WTC11 (cell line): ENCODE data around the gene RAPGEF1. TPM values are rescaled to one million over a fixed set of nuclear protein-coding genes. Genes with fewer than 3 reads are reported as not detected.
"Not testable (repeated sequence)": the region's sequence is repeated elsewhere in the genome, so short reads cannot be mapped to it uniquely, and the experiment has no call there.

Source experiments
- ATAC-seq: fragments of 200-7000 bp; cut with Tn5 transposase; 2 replicates; pipeline ENCODE4 v1.10.0; 2021; ENCODE audit warnings: mild to moderate bottlenecking, moderate library complexity
- CTCF ChIA-PET: fragments of 300-600 bp; sonication (Branson Sonifier 250); formaldehyde crosslinking; loops from one replicate; lab custom pipeline; 2021; ENCODE audit warnings: antibody characterized with exemption; lab: Charles Lee
- POLR2A ChIA-PET: fragments of 350-600 bp; sonication (Branson Sonifier 250); formaldehyde crosslinking; loops from one replicate; lab custom pipeline; 2021; ENCODE audit warnings: antibody characterized with exemption; lab: Charles Lee
- DNase-seq: peaks from one replicate; pipeline ENCODE4 v3.0.0; 2021; ENCODE audit warnings: low spot score
- H3K27ac Mint-ChIP-seq: 2 replicates; pipeline ENCODE4 v1.8.0; 2021; ENCODE audit warnings: mixed read lengths
- H3K27me3 Mint-ChIP-seq: 2 replicates; pipeline ENCODE4 v1.8.0; 2021; ENCODE audit warnings: low read depth, mild to moderate bottlenecking, moderate library complexity, mixed read lengths
- H3K36me3 Mint-ChIP-seq: 2 replicates; pipeline ENCODE4 v1.8.0; 2021; ENCODE audit warnings: mixed read lengths
- H3K4me1 Mint-ChIP-seq: 2 replicates; pipeline ENCODE4 v1.8.0; 2022; ENCODE audit warnings: mixed read lengths
- H3K4me3 Mint-ChIP-seq: 2 replicates; pipeline ENCODE4 v1.8.0; 2021; ENCODE audit warnings: mild to moderate bottlenecking, moderate library complexity, mixed read lengths
- H3K9me3 Mint-ChIP-seq: 2 replicates; pipeline ENCODE4 v1.8.0; 2021; ENCODE audit warnings: mixed read lengths
- ATF1 ChIP-seq: sonication (generic); formaldehyde crosslinking; IDR thresholded peaks from 2 replicates; pipeline ENCODE4 v1.8.1; 2023; ENCODE audit warnings: mild to moderate bottlenecking, moderate library complexity, missing genetic modification reagents
- EMX1 ChIP-seq: fragments of 250-450 bp; sonication (Bioruptor Pico); IDR thresholded peaks from 2 replicates; pipeline ENCODE4 v1.8.0; 2021; ENCODE audit warnings: mild to moderate bottlenecking
- ESRRA ChIP-seq: sonication (generic); formaldehyde crosslinking; IDR thresholded peaks from 2 replicates; pipeline ENCODE4 v1.8.1; 2022; ENCODE audit warnings: mild to moderate bottlenecking, missing genetic modification reagents, borderline replicate concordance
- FOXK1 ChIP-seq: sonication (generic); formaldehyde crosslinking; IDR thresholded peaks from 2 replicates; pipeline ENCODE4 v1.8.0; 2022; ENCODE audit warnings: mild to moderate bottlenecking, moderate library complexity, missing genetic modification reagents
- IRF2 ChIP-seq: sonication (generic); formaldehyde crosslinking; IDR thresholded peaks from 2 replicates; pipeline ENCODE4 v1.8.0; 2022; ENCODE audit warnings: low read depth, missing genetic modification reagents, borderline replicate concordance
- KAT7 ChIP-seq: sonication (generic); formaldehyde crosslinking; IDR thresholded peaks from 2 replicates; pipeline ENCODE4 v1.8.1; 2023; ENCODE audit warnings: missing genetic modification reagents, mild to moderate bottlenecking, borderline replicate concordance
- MXD4 ChIP-seq: fragments of 250-450 bp; sonication (Bioruptor Pico); IDR thresholded peaks from 2 replicates; pipeline ENCODE4 v1.8.0; 2021; ENCODE audit warnings: mild to moderate bottlenecking, moderate library complexity, borderline replicate concordance
- PRRX2 ChIP-seq: fragments of 250-450 bp; sonication (Bioruptor Pico); IDR thresholded peaks from 2 replicates; pipeline ENCODE4 v1.8.0; 2021; ENCODE audit warnings: mild to moderate bottlenecking
- RELA ChIP-seq: sonication (generic); formaldehyde crosslinking; IDR thresholded peaks from 2 replicates; pipeline ENCODE4 v1.8.1; 2022; ENCODE audit warnings: missing genetic modification reagents, mild to moderate bottlenecking, borderline replicate concordance
- RORB ChIP-seq: fragments of 250-450 bp; sonication (Bioruptor Pico); IDR thresholded peaks from 2 replicates; pipeline ENCODE4 v1.9.0; 2021; ENCODE audit warnings: mild to moderate bottlenecking
- total RNA-seq: library from RNA; stranded (reverse); gene quantifications from 3 replicates; pipeline ENCODE4 v1.2.3, GENCODE V29; 2021
- TF ChIP-seq, protein P1 (sequence below): sonication (generic); formaldehyde crosslinking; IDR thresholded peaks from 2 replicates; pipeline ENCODE4 v1.8.1; 2022; ENCODE audit warnings: low read depth, mild to moderate bottlenecking, moderate library complexity, missing genetic modification reagents, borderline replicate concordance
- TF ChIP-seq, protein P2 (sequence below): sonication (generic); formaldehyde crosslinking; IDR thresholded peaks from 2 replicates; pipeline ENCODE4 v1.8.1; 2022; ENCODE audit warnings: missing genetic modification reagents, borderline replicate concordance
- TF ChIP-seq, protein P3 (sequence below): sonication (generic); formaldehyde crosslinking; conservative IDR thresholded peaks from 2 replicates; pipeline ENCODE4 v1.8.1; 2022; ENCODE audit warnings: mild to moderate bottlenecking, missing genetic modification reagents
- TF ChIP-seq, protein P4 (sequence below): fragments of 250-450 bp; sonication (Bioruptor Pico); IDR thresholded peaks from 2 replicates; pipeline ENCODE4 v1.9.0; 2021; ENCODE audit warnings: moderate library complexity, mild to moderate bottlenecking, inconsistent platforms, borderline replicate concordance
- TF ChIP-seq, protein P5 (sequence below): sonication (generic); formaldehyde crosslinking; IDR thresholded peaks from 2 replicates; pipeline ENCODE4 v1.8.1; 2023; ENCODE audit warnings: mild to moderate bottlenecking, missing genetic modification reagents, borderline replicate concordance

The RAPGEF1 gene
- total RNA-seq, 1 experiment from 2014 or later: 66.2 TPM

DNA sequence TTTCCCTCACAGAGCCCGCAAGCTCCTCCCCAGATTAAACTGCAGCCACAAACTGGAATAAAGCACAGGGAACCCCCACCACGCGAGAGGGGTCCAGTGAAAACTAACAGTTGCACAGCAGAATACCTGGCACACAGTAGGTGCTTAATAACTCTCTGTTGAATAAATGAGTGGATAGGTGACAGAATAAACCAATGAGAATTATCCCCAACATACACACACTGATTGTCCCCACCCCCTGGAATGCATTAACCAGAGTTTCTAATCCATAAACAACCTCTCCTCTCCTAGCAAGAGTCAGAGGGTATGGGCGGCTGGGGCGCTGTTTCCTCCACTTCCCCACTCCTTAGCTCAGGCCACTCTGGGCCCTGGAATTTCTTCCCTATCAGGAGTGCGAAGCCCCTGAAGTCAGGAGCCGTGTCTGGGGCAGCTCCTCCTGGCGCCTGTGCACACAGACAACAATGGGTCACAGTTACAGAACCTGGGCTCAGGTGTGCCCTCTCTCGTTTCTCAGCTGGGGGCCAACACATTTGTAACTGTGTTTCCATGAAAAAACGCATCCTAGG, 27.6 kb downstream of the RAPGEF1 start:
- Mint-ChIP-seq H3K27me3 (no peaks in the 10 kb centered on the region), H3K36me3 (no peaks in the 10 kb centered on the region), H3K27ac (peak overlapping the region; percentile 1), H3K4me1 (peaks cover 40% of the 10 kb centered on the region), H3K4me3 (no peak overlapping the region), H3K9me3 (no peaks in the 10 kb centered on the region)
- CTCF ChIA-PET: interaction anchor here (0.5 to 1.7 kb wide), 9 partner anchors 10 to 382 kb away, joined by 3 to 13 read pairs (median 4); no protein-coding TSS in a partner anchor
- no peak for DNase-seq
- peak; percentile 49 for ATAC-seq
- POLR2A ChIA-PET: no interaction called here
- no peak for TF ChIP-seq RELA (CRISPR knock-in tag)
- TF ChIP-seq IRF2: no peak
- TF ChIP-seq FOXK1 (CRISPR knock-in tag): no peak

DNA sequence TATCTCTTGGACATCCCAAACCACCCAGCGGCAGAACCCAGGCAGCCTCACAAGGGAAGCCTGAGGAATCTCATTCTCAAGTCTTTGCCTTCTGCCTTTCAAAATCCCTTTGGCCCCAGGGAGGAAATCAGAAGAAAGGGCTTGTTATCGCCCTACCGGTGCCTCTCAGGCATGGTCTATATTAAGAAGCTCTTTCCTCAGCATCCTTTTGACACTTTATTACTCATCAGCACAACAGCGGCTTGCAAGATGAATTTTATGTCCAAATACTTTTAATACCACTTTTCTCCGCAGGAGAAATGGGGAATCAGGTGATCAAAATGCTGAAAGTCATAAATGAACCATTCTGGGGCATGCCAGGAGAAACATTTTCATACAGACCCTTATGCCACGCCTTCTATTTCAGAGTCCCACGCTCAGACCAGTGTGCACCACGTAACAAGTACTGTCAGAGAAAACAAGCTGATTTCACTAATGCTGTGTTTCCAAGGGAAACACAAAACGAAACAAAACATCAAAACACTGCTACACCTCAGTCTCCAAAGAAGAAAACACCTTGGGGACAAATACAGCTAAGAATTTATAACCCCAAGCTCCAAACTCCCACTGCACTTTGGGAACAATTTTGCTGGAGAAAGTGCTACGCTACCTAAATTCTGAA, 30.0 kb downstream of the RAPGEF1 start:
- Mint-ChIP-seq H3K27me3 (no peaks in the 10 kb centered on the region), H3K4me3 (no peak overlapping the region), H3K27ac (peak overlapping the region; percentile 82), H3K9me3 (no peaks in the 10 kb centered on the region), H3K4me1 (peaks cover 63% of the 10 kb centered on the region), H3K36me3 (no peaks in the 10 kb centered on the region)
- POLR2A ChIA-PET: no interaction called here
- ATAC-seq: no peak; the same call in 1 of the 2 replicates
- no peak for TF ChIP-seq EMX1 (CRISPR knock-in tag)
- CTCF ChIA-PET: no interaction called here
- no peak for DNase-seq

DNA sequence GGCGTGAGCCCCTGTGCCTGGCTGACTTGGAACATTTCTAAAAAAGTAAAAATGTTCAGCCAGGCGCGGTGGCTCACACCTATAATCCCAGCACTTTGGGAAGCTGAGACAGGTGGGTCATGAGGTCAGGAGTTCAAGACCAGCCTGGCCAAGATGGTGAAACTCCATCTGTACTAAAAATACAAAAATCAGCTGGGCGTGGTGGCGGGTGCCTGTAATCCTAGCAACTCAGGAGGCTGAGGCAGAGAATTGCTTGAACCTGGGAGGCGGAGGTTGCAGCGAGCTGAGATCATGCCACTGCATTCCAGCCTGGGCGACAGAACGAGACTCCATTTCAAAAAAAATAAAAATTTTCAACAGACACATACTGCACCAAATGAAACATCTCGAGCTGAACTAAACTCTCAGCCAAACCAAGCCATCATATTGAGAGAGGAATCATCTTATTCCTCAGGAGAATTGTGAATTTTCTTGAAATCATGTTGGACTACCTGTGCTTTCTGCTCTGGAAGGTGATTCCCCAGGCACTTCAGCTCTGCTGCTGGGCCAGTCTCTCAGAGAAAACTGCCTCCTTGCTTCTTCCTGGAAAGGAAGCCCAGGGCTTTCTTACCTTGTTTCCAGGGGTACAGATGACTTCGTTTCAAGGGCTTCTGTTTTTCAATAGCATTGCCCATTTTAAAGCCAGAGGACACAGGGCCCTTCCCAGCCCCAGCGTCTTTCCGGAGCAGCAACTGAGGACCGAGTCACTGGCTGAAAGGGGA, 30.7 kb downstream of the RAPGEF1 start:
- H3K9me3 Mint-ChIP-seq, H3K36me3 Mint-ChIP-seq, CTCF ChIA-PET, POLR2A ChIA-PET, H3K4me3 Mint-ChIP-seq, DNase-seq, H3K27me3 Mint-ChIP-seq, ATAC-seq: not testable (repeated sequence)
- Mint-ChIP-seq H3K27ac (peak overlapping the region; percentile 41; the same call in 1 of the 2 replicates), H3K4me1 (peaks cover 70% of the 10 kb centered on the region)

DNA sequence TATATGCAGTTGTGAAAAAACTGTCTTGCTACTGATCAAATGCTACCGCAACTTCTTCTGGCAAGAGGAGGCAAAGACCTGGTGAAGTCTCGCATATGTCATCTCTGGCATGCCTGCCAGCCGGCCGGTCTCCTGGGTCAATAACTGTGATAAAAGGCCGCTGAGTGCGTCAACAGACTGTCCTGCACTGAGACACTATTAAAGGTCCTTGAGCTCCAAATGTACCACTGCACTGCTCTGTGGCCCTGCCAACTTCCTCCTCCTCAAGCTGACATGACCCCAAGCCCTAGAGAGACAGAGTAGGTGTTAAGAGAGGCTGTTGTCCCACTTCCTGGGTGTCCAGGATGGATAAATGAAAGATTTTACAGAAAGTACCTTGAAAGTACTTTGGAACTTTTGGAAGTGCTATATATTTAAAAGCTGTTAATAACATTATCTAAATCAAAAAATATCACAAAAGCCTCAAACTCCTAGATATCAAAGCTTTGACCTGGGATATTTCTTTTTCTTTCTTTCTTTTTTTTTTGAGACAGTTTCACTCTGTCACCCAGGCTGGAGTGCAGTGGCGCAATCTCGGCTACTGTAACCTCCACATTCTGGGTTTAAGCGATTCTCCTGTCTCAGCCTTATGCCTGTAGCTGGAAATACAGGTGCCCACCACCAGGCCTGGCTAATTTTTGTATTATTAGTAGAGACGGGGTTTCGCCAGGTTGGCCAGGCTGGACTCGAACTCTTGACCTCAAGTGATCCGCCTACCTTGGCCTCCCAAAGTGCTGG, 31.5 kb downstream of the RAPGEF1 start:
- CTCF ChIA-PET: interaction anchor here (1.0 kb wide), 1 partner anchor 117 kb away, joined by 3 read pairs; no protein-coding TSS in a partner anchor
- H3K36me3 Mint-ChIP-seq: no peaks in the 10 kb centered on the region
- DNase-seq (no peak), ATAC-seq (no peak)
- no peaks in the 10 kb centered on the region for H3K9me3 Mint-ChIP-seq
- no peaks in the 10 kb centered on the region for H3K27me3 Mint-ChIP-seq
- no peak overlapping the region for H3K4me3 Mint-ChIP-seq
- H3K4me1 Mint-ChIP-seq: peaks cover 77% of the 10 kb centered on the region
- H3K27ac Mint-ChIP-seq: peak overlapping the region; percentile 47; the same call in 1 of the 2 replicates
- POLR2A ChIA-PET: no interaction called here
- no peak for TF ChIP-seq KAT7
- no peak for TF ChIP-seq RORB (CRISPR knock-in tag)
- TF ChIP-seq ATF1 (CRISPR knock-in tag): no peak
- TF ChIP-seq IRF2: no peak
- TF ChIP-seq, protein P1, sequence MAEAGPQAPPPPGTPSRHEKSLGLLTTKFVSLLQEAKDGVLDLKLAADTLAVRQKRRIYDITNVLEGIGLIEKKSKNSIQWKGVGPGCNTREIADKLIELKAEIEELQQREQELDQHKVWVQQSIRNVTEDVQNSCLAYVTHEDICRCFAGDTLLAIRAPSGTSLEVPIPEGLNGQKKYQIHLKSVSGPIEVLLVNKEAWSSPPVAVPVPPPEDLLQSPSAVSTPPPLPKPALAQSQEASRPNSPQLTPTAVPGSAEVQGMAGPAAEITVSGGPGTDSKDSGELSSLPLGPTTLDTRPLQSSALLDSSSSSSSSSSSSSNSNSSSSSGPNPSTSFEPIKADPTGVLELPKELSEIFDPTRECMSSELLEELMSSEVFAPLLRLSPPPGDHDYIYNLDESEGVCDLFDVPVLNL (CRISPR knock-in tag): no peak
- TF ChIP-seq ESRRA (CRISPR knock-in tag): no peak
- TF ChIP-seq, protein P2, sequence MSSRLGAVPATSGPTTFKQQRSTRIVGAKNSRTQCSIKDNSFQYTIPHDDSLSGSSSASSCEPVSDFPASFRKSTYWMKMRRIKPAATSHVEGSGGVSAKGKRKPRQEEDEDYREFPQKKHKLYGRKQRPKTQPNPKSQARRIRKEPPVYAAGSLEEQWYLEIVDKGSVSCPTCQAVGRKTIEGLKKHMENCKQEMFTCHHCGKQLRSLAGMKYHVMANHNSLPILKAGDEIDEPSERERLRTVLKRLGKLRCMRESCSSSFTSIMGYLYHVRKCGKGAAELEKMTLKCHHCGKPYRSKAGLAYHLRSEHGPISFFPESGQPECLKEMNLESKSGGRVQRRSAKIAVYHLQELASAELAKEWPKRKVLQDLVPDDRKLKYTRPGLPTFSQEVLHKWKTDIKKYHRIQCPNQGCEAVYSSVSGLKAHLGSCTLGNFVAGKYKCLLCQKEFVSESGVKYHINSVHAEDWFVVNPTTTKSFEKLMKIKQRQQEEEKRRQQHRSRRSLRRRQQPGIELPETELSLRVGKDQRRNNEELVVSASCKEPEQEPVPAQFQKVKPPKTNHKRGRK: no peak
- TF ChIP-seq, protein P3, sequence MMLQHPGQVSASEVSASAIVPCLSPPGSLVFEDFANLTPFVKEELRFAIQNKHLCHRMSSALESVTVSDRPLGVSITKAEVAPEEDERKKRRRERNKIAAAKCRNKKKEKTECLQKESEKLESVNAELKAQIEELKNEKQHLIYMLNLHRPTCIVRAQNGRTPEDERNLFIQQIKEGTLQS (CRISPR knock-in tag): no peak
- TF ChIP-seq, protein P4, sequence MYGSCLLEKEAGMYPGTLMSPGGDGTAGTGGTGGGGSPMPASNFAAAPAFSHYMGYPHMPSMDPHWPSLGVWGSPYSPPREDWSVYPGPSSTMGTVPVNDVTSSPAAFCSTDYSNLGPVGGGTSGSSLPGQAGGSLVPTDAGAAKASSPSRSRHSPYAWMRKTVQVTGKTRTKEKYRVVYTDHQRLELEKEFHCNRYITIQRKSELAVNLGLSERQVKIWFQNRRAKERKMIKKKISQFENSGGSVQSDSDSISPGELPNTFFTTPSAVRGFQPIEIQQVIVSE: no peak
- TF ChIP-seq, protein P5, sequence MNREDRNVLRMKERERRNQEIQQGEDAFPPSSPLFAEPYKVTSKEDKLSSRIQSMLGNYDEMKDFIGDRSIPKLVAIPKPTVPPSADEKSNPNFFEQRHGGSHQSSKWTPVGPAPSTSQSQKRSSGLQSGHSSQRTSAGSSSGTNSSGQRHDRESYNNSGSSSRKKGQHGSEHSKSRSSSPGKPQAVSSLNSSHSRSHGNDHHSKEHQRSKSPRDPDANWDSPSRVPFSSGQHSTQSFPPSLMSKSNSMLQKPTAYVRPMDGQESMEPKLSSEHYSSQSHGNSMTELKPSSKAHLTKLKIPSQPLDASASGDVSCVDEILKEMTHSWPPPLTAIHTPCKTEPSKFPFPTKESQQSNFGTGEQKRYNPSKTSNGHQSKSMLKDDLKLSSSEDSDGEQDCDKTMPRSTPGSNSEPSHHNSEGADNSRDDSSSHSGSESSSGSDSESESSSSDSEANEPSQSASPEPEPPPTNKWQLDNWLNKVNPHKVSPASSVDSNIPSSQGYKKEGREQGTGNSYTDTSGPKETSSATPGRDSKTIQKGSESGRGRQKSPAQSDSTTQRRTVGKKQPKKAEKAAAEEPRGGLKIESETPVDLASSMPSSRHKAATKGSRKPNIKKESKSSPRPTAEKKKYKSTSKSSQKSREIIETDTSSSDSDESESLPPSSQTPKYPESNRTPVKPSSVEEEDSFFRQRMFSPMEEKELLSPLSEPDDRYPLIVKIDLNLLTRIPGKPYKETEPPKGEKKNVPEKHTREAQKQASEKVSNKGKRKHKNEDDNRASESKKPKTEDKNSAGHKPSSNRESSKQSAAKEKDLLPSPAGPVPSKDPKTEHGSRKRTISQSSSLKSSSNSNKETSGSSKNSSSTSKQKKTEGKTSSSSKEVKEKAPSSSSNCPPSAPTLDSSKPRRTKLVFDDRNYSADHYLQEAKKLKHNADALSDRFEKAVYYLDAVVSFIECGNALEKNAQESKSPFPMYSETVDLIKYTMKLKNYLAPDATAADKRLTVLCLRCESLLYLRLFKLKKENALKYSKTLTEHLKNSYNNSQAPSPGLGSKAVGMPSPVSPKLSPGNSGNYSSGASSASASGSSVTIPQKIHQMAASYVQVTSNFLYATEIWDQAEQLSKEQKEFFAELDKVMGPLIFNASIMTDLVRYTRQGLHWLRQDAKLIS (CRISPR knock-in tag): no peak
- TF ChIP-seq MXD4 (CRISPR knock-in tag): no peak
- TF ChIP-seq PRRX2 (CRISPR knock-in tag): no peak
